ENCODE results near the gene HAUS6.
"Not testable (repeated sequence)": the region's sequence is repeated elsewhere in the genome, so short reads cannot be mapped to it uniquely, and the experiment has no call there.

Gene HAUS6
- total RNA-seq: 38.9 to 84.6 (median 49.7) reads per million in 9 experiments

- peak within 1 kb of the TSS; percentile 90 to 95 for H3K4me3 Mint-ChIP-seq
- H3K36me3 Mint-ChIP-seq (ENCODE audit: insufficient read depth): peaks cover 14% of the 10 kb centered on the region
- H3K4me1 Mint-ChIP-seq (ENCODE audit: low read depth in 2 of 2): peaks cover 7 to 28% of the 10 kb centered on the region in 2 donors
- peak; percentile 93 for ATAC-seq (replicated peaks)
- H3K9me3 Mint-ChIP-seq: no peaks in the 10 kb centered on the region
- DNase-seq: peak; percentile 92 to 93 (median 92)
- no peaks in the 10 kb centered on the region for H3K27me3 Mint-ChIP-seq
- peak within 1 kb of the TSS; percentile 91 to 96 for H3K27ac Mint-ChIP-seq
These were observed at the start of gene HAUS6 for GRCh38 chr9:19102631-19103345. Gene HAUS6 (minus strand): TSS chr9:19102904. CDS start chr9:19102651, 253 bp downstream.

GRCh38 chr9:19152160-19152498 is 49.4 kb upstream of the HAUS6 start:
- H3K4me3 Mint-ChIP-seq; H3K27me3 Mint-ChIP-seq; H3K36me3 Mint-ChIP-seq (ENCODE audit: insufficient read depth); H3K9me3 Mint-ChIP-seq; ATAC-seq (replicated peaks); H3K4me1 Mint-ChIP-seq (ENCODE audit: low read depth in 2 of 2); DNase-seq: not testable (repeated sequence)
- H3K27ac Mint-ChIP-seq: peak overlapping the region in 1 of 2 donors; percentile 58

GRCh38 chr9:19151425-19152159 is 48.9 kb upstream of the HAUS6 start:
- Mint-ChIP-seq H3K9me3 (no peaks in the 10 kb centered on the region), H3K27me3 (no peaks in the 10 kb centered on the region), H3K27ac (no peak overlapping the region), H3K4me1 (ENCODE audit: low read depth in 2 of 2) (peaks cover under 1 to 4% of the 10 kb centered on the region in 2 donors), H3K36me3 (ENCODE audit: insufficient read depth) (no peaks in the 10 kb centered on the region), H3K4me3 (no peak overlapping the region)
- ATAC-seq (replicated peaks): no peak
- DNase-seq: no peak

GRCh38 chr9:19149230-19149629 is 46.5 kb upstream of the HAUS6 start:
- H3K36me3 Mint-ChIP-seq (ENCODE audit: insufficient read depth): no peaks in the 10 kb centered on the region
- ATAC-seq (replicated peaks) (no peak), DNase-seq (no peak)
- H3K27me3 Mint-ChIP-seq: no peaks in the 10 kb centered on the region
- no peaks in the 10 kb centered on the region for H3K9me3 Mint-ChIP-seq
- no peaks in the 10 kb centered on the region for H3K4me1 Mint-ChIP-seq (ENCODE audit: low read depth in 2 of 2)
- H3K27ac Mint-ChIP-seq: no peak overlapping the region
- H3K4me3 Mint-ChIP-seq: no peak overlapping the region

- Mint-ChIP-seq H3K27me3 (no peaks in the 10 kb centered on the region), H3K4me3 (no peak overlapping the region), H3K9me3 (no peaks in the 10 kb centered on the region), H3K27ac (no peak overlapping the region), H3K4me1 (ENCODE audit: low read depth in 2 of 2) (no peaks in the 10 kb centered on the region), H3K36me3 (ENCODE audit: insufficient read depth) (no peaks in the 10 kb centered on the region)
- ATAC-seq (replicated peaks) (no peak), DNase-seq (no peak)
These were observed 45.5 kb upstream of the HAUS6 start for GRCh38 chr9:19148187-19148586.

GRCh38 chr9:19146441-19147024 is 43.8 kb upstream of the HAUS6 start:
- no peak overlapping the region for H3K4me3 Mint-ChIP-seq
- no peaks in the 10 kb centered on the region for H3K36me3 Mint-ChIP-seq (ENCODE audit: insufficient read depth)
- H3K4me1 Mint-ChIP-seq (ENCODE audit: low read depth in 2 of 2): no peaks in the 10 kb centered on the region
- no peaks in the 10 kb centered on the region for H3K9me3 Mint-ChIP-seq
- no peaks in the 10 kb centered on the region for H3K27me3 Mint-ChIP-seq
- no peak for ATAC-seq (replicated peaks)
- no peak overlapping the region for H3K27ac Mint-ChIP-seq
- DNase-seq: no peak

- Mint-ChIP-seq H3K27ac (no peak overlapping the region), H3K36me3 (ENCODE audit: insufficient read depth) (no peaks in the 10 kb centered on the region), H3K9me3 (no peaks in the 10 kb centered on the region), H3K4me1 (ENCODE audit: low read depth in 2 of 2) (no peaks in the 10 kb centered on the region), H3K4me3 (no peak overlapping the region), H3K27me3 (no peaks in the 10 kb centered on the region)
- DNase-seq (no peak), ATAC-seq (replicated peaks) (no peak)
These were observed 43.2 kb upstream of the HAUS6 start for GRCh38 chr9:19145881-19146280.

GRCh38 chr9:19140259-19140658 is 37.6 kb upstream of the HAUS6 start:
- Mint-ChIP-seq H3K4me3 (no peak overlapping the region), H3K27ac (no peak overlapping the region), H3K36me3 (ENCODE audit: insufficient read depth) (no peaks in the 10 kb centered on the region), H3K9me3 (no peaks in the 10 kb centered on the region), H3K27me3 (no peaks in the 10 kb centered on the region), H3K4me1 (ENCODE audit: low read depth in 2 of 2) (no peaks in the 10 kb centered on the region)
- ATAC-seq (replicated peaks): no peak
- no peak for DNase-seq

- DNase-seq: no peak
- ATAC-seq (replicated peaks): no peak
- no peak overlapping the region for H3K27ac Mint-ChIP-seq
- H3K36me3 Mint-ChIP-seq (ENCODE audit: insufficient read depth): no peaks in the 10 kb centered on the region
- H3K9me3 Mint-ChIP-seq: no peaks in the 10 kb centered on the region
- H3K4me1 Mint-ChIP-seq (ENCODE audit: low read depth in 2 of 2): no peaks in the 10 kb centered on the region
- no peak overlapping the region for H3K4me3 Mint-ChIP-seq
- H3K27me3 Mint-ChIP-seq: no peaks in the 10 kb centered on the region
These were observed 35.4 kb upstream of the HAUS6 start for GRCh38 chr9:19138084-19138483.

- DNase-seq (no peak), ATAC-seq (replicated peaks) (no peak)
- H3K4me1 Mint-ChIP-seq (ENCODE audit: low read depth in 2 of 2): no peaks in the 10 kb centered on the region
- no peaks in the 10 kb centered on the region for H3K36me3 Mint-ChIP-seq (ENCODE audit: insufficient read depth)
- no peak overlapping the region for H3K27ac Mint-ChIP-seq
- H3K27me3 Mint-ChIP-seq: no peaks in the 10 kb centered on the region
- no peaks in the 10 kb centered on the region for H3K9me3 Mint-ChIP-seq
- no peak overlapping the region for H3K4me3 Mint-ChIP-seq
These were observed 34.6 kb upstream of the HAUS6 start for GRCh38 chr9:19137282-19137681.

- Mint-ChIP-seq H3K4me3 (no peak overlapping the region), H3K4me1 (ENCODE audit: low read depth in 2 of 2) (no peaks in the 10 kb centered on the region), H3K27ac (no peak overlapping the region), H3K27me3 (no peaks in the 10 kb centered on the region), H3K36me3 (ENCODE audit: insufficient read depth) (no peaks in the 10 kb centered on the region), H3K9me3 (no peaks in the 10 kb centered on the region)
- ATAC-seq (replicated peaks): no peak
- no peak for DNase-seq
These were observed 33.4 kb upstream of the HAUS6 start for GRCh38 chr9:19136129-19136528.

- H3K27ac Mint-ChIP-seq: no peak overlapping the region
These were observed 31.0 kb upstream of the HAUS6 start for GRCh38 chr9:19133549-19134345.

GRCh38 chr9:19130436-19130835 is 27.7 kb upstream of the HAUS6 start:
- Mint-ChIP-seq H3K4me3 (no peak overlapping the region), H3K27me3 (no peaks in the 10 kb centered on the region), H3K9me3 (no peaks in the 10 kb centered on the region), H3K36me3 (ENCODE audit: insufficient read depth) (peaks cover 31% of the 10 kb centered on the region), H3K27ac (peak overlapping the region; percentile 96 to 98), H3K4me1 (ENCODE audit: low read depth in 2 of 2) (peaks cover 28 to 36% of the 10 kb centered on the region in 2 donors)
- no peak for ATAC-seq (replicated peaks)
- DNase-seq: no peak

More at GRCh38 chr9:19133549-19134345, 31.0 kb upstream of the HAUS6 start:
- DNase-seq: no peak
- Mint-ChIP-seq H3K36me3 (ENCODE audit: insufficient read depth) (peaks cover 5% of the 10 kb centered on the region), H3K9me3 (no peaks in the 10 kb centered on the region), H3K4me3 (no peak overlapping the region), H3K27me3 (no peaks in the 10 kb centered on the region), H3K4me1 (ENCODE audit: low read depth in 2 of 2) (peaks cover 11 to 12% of the 10 kb centered on the region in 2 donors)
- no peak for ATAC-seq (replicated peaks)
